Activated CD4-positive, alpha-beta T cell treated with anti-CD3 and anti-CD28 coated beads for 36 hours (primary cell): ENCODE results near the gene PGLYRP1. TPM values are rescaled to one million over a fixed set of nuclear protein-coding genes. Genes with fewer than 3 reads are reported as not detected.

Experiments
- ATAC-seq: fragments of 200-7000 bp; cut with Tn5 transposase; one replicate; pipeline ENCODE4 v1.10.0; 2021; ENCODE audit warnings: mild to moderate bottlenecking, moderate library complexity
- CTCF ChIA-PET: fragments of 350-600 bp; sonication (Branson Sonifier 250); formaldehyde crosslinking; loops from one replicate; lab custom pipeline; 2021; ENCODE audit warnings: antibody characterized with exemption; lab: Charles Lee
- POLR2A ChIA-PET: fragments of 350-600 bp; sonication (Branson Sonifier 250); formaldehyde crosslinking; loops from one replicate; lab custom pipeline; 2021; ENCODE audit warnings: antibody characterized with exemption, inconsistent platforms; lab: Charles Lee
- DNase-seq: peaks from one replicate; pipeline ENCODE4 v3.0.0-alpha.2; 2020
- H3K27ac Mint-ChIP-seq: one replicate; pipeline ENCODE4 v1.8.0; 2021; ENCODE audit warnings: mixed read lengths
- H3K27me3 Mint-ChIP-seq: one replicate; pipeline ENCODE4 v1.8.0; 2021; ENCODE audit warnings: mixed read lengths
- H3K36me3 Mint-ChIP-seq: one replicate; pipeline ENCODE4 v1.8.0; 2021; ENCODE audit warnings: low read depth, mixed read lengths
- H3K4me1 Mint-ChIP-seq: one replicate; pipeline ENCODE4 v1.8.0; 2021; ENCODE audit warnings: mixed read lengths
- H3K4me3 Mint-ChIP-seq: one replicate; pipeline ENCODE4 v1.8.0; 2021; ENCODE audit warnings: mild to moderate bottlenecking, moderate library complexity, mixed read lengths
- H3K9me3 Mint-ChIP-seq: one replicate; pipeline ENCODE4 v1.8.0; 2021; ENCODE audit warnings: low read depth, mixed read lengths
- intact Hi-C, 2 experiments: fragments of 100-400 bp; cut with DNase I in 1 of 2; cut with micrococcal nuclease in 1 of 2; formaldehyde crosslinking; loops; one replicate each; pipeline versions ENCODE4 v1.14.2 to v1.15.1; 2022 to 2024; cut with DNase I, micrococcal nuclease
- total RNA-seq, 2 experiments: library from RNA; stranded (reverse); gene quantifications; one replicate each; pipeline ENCODE4 v1.2.3, GENCODE V29; 2021

Gene PGLYRP1
- total RNA-seq, 2 experiments from 2014 or later = not detected

DNA sequence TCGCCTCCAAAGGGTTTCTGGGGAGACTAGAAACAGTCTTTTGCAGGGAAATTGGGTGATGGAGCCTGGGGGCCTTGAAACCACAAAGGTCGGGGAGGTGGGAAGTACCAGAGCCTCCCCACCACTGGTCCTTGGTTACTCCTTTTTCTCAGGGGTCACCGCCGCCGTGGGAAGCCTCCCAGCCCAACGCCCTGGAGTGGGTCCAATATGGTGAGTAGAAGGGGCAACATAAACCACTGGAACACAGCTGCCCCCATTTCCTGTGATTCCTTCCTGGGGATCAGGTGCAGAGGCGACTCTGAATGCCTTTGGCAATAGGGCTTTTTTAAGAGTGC, 5.8 kb downstream of the PGLYRP1 start:
- H3K27me3 Mint-ChIP-seq = peaks cover 16% of the 10 kb centered on the region
- DNase-seq = no peak
- H3K9me3 Mint-ChIP-seq = no peaks in the 10 kb centered on the region
- POLR2A ChIA-PET = interaction anchor here (0.5 kb wide), 1 partner anchor 131 kb away, joined by 3 read pairs; the partner anchor contains the start of gene IGFL2
- H3K4me3 Mint-ChIP-seq = peak overlapping the region; percentile 36
- CTCF ChIA-PET = interaction anchor here (0.6 to 2.4 kb wide), 18 partner anchors 8 to 229 kb away, joined by 3 to 10 read pairs (median 4); partner anchors contain the start of genes CCDC61 and IRF2BP1
- peaks cover 9% of the 10 kb centered on the region for H3K36me3 Mint-ChIP-seq
- intact Hi-C loops = loop anchor here (2.0 to 10.0 kb wide), 2 partner anchors 200 to 202 kb away; partner anchors contain the start of gene RSPH6A (in 1 of the 2)
- H3K27ac Mint-ChIP-seq = no peak overlapping the region
- H3K4me1 Mint-ChIP-seq = peaks cover 16% of the 10 kb centered on the region
- no peak for ATAC-seq

DNA sequence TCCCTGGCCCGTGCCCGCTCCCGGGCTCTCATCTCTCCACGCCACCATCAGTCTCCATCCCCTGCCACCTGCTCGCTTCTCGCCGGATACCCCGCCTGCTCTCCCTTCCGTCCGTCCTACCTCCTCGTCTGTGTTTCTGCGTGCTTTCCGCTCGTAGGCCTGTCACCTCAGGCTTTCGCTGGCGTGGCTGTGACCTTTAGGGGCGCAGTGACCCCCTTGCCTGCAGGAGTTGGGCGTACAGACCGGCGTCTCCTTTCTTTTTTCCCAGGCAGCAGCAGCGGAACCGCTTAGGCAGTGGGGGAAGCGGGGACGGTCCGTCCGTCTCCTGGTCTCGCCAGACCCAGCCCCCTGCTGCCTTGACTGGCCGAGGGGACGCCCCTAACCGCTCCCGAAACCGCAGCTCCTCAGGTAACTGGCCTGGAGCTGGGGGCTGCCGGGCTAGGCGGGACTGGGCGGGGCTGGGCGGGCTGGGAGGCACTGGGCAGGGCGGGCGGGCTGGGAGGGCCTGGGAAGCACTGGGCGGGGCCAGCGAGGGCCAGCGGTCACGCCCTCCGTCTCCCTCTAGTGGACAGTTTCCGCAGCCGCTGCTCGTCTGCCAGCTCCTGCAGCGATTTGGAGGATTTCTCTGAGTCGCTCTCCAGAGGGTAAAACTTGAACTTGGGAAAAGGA, 6.3 kb downstream of the PGLYRP1 start:
- DNase-seq (peak; percentile 90), ATAC-seq (peak; percentile 73)
- CTCF ChIA-PET = interaction anchor here (0.6 to 2.4 kb wide), 18 partner anchors 8 to 228 kb away, joined by 3 to 10 read pairs (median 4); partner anchors contain the start of genes CCDC61 and IRF2BP1
- Mint-ChIP-seq H3K27ac (no peak overlapping the region), H3K36me3 (peaks cover 9% of the 10 kb centered on the region), H3K4me3 (peak overlapping the region; percentile 66), H3K9me3 (no peaks in the 10 kb centered on the region), H3K4me1 (peaks cover 16% of the 10 kb centered on the region), H3K27me3 (peaks cover 14% of the 10 kb centered on the region)
- intact Hi-C loops = loop anchor here (1.0 to 10.0 kb wide), 9 partner anchors 15 to 247 kb away; partner anchors contain the start of genes CCDC61 (in 1 of the 2), DMWD (in 1 of the 2), MYPOP (in 1 of the 2) and RSPH6A (in 1 of the 2)
- POLR2A ChIA-PET = interaction anchor here (0.5 kb wide), 1 partner anchor 131 kb away, joined by 3 read pairs; the partner anchor contains the start of gene IGFL2

DNA sequence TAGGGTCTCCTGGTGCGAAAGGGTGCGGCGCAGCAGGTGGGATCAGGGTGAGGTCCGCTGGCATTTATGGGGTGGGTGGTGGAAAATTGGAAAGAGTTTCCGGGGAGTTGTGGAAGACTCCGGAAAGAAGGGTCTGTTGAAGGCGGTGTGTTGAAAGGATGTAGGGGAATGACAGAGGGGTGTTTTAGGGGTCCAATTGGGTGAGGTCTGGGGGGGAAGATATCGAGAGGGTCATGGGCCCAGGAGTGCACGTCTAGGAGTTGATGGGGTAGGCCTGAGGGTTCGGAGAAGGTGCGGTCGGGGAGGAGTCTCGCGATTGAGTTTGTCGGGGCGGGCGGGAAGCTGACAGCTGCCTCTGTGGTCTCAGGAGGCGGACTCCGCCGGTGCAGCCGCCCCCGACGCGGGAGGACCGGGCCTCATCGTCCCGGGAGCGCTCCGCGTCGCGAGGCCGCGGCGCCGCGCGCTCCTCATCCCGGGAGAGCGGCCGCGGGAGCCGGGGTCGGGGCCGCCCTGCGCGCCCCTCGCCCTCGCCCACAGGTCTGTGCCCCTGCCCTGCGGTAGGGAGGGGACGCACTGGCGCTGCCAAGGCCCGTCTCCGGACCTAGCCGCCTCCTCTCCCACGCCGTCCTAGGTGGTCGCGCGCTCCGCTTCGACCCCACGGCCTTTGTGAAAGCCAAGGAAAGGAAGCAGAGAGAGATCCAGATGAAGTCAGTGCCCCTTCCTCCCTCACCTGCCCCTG, 7.0 kb downstream of the PGLYRP1 start:
- peaks cover 16% of the 10 kb centered on the region for H3K4me1 Mint-ChIP-seq
- H3K27me3 Mint-ChIP-seq = peaks cover 14% of the 10 kb centered on the region
- H3K27ac Mint-ChIP-seq = no peak overlapping the region
- ATAC-seq (peak; percentile 37), DNase-seq (peak; percentile 68)
- ChIA-PET CTCF (interaction anchor here (0.6 to 2.4 kb wide), 9 partner anchors 13 to 1797 kb away, joined by 3 to 10 read pairs (median 4); partner anchors contain the start of genes CCDC61 and IRF2BP1), POLR2A (interaction anchor here (0.9 kb wide), 1 partner anchor 13 kb away, joined by 4 read pairs; no protein-coding TSS in a partner anchor)
- intact Hi-C loops = loop anchor here (1.0 to 10.0 kb wide), 9 partner anchors 15 to 247 kb away; partner anchors contain the start of genes CCDC61 (in 1 of the 2), DMWD (in 1 of the 2), MYPOP (in 1 of the 2) and RSPH6A (in 1 of the 2)
- peak overlapping the region; percentile 66 for H3K4me3 Mint-ChIP-seq
- H3K9me3 Mint-ChIP-seq = no peaks in the 10 kb centered on the region
- peaks cover 9% of the 10 kb centered on the region for H3K36me3 Mint-ChIP-seq

DNA sequence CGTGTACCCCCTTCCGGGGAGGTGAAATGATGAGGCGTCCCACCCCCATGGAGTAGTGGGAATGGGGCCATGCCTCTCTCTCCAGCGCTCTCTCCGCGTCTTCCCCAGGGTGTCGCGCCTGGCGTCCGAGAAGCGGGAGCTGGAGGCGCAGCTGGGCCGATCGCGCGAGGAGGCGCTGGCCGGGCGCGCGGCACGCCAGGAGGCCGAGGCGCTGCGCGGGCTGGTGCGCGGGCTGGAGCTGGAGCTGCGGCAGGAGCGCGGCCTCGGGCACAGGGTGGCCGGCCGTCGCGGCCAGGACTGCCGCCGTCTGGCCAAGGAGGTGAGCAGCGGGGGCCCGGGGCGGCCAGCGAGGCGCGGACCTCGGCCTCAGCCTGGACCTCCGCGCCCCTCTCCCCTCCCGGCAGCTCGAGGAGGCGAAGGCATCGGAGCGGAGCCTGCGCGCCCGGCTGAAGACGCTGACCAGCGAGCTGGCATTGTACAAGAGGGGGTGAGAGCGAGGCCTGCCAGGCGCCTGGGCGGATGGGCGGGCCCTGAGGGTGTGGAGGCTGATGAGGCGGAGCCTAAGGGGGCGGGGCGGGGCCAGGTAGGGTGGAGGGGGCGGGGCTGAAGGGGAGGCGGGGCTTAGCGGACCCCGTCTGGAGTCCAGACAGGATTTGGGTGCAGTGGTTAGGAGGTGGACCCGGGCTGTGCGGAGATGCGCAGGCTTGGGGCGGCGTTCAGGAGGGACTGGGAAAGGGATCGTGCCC, 7.7 kb downstream of the PGLYRP1 start:
- H3K27ac Mint-ChIP-seq = no peak overlapping the region
- ChIA-PET POLR2A (interaction anchor here (0.9 kb wide), 1 partner anchor 14 kb away, joined by 4 read pairs; no protein-coding TSS in a partner anchor), CTCF (interaction anchor here (0.6 to 0.7 kb wide), 2 partner anchors 11 to 1798 kb away, joined by 3 to 4 read pairs; no protein-coding TSS in a partner anchor)
- intact Hi-C loops = loop anchor here in 1 of 2 experiments (10.0 kb wide), 1 partner anchor 200 kb away; the partner anchor contains the start of gene RSPH6A
- peak overlapping the region; percentile 58 for H3K4me3 Mint-ChIP-seq
- peaks cover 12% of the 10 kb centered on the region for H3K36me3 Mint-ChIP-seq
- peak; percentile 73 for ATAC-seq
- peak; percentile 86 for DNase-seq
- H3K9me3 Mint-ChIP-seq = no peaks in the 10 kb centered on the region
- peaks cover 14% of the 10 kb centered on the region for H3K27me3 Mint-ChIP-seq
- H3K4me1 Mint-ChIP-seq = peaks cover 16% of the 10 kb centered on the region

DNA sequence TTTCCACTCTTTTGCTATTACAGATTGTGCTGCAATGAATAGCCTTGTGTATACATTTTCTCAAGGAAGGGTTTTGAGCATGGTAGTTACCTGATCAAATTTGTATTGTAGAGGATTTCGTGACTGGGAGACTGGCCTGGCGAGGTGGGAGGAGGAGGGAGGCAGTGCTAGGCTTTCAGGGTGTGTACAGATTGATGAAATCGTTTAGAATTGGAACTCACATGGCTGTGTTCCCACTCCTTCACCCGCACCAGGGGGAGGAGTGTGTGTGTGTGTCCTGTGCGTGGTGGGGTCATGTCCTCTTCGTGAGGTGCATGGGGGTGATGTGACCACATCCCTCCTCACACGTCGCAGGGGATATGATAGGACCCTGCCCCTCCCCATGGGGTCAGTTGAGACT, 8.3 kb downstream of the PGLYRP1 start:
- POLR2A ChIA-PET = no interaction called here
- DNase-seq (no peak), ATAC-seq (no peak)
- peaks cover 16% of the 10 kb centered on the region for H3K4me1 Mint-ChIP-seq
- no peak overlapping the region for H3K27ac Mint-ChIP-seq
- CTCF ChIA-PET = interaction anchor here (0.7 kb wide), 1 partner anchor 12 kb away, joined by 4 read pairs; no protein-coding TSS in a partner anchor
- intact Hi-C loops = loop anchor here in 1 of 2 experiments (10.0 kb wide), 1 partner anchor 200 kb away; the partner anchor contains the start of gene RSPH6A
- peaks cover 16% of the 10 kb centered on the region for H3K36me3 Mint-ChIP-seq
- peaks cover 14% of the 10 kb centered on the region for H3K27me3 Mint-ChIP-seq
- no peaks in the 10 kb centered on the region for H3K9me3 Mint-ChIP-seq
- H3K4me3 Mint-ChIP-seq = no peak overlapping the region

DNA sequence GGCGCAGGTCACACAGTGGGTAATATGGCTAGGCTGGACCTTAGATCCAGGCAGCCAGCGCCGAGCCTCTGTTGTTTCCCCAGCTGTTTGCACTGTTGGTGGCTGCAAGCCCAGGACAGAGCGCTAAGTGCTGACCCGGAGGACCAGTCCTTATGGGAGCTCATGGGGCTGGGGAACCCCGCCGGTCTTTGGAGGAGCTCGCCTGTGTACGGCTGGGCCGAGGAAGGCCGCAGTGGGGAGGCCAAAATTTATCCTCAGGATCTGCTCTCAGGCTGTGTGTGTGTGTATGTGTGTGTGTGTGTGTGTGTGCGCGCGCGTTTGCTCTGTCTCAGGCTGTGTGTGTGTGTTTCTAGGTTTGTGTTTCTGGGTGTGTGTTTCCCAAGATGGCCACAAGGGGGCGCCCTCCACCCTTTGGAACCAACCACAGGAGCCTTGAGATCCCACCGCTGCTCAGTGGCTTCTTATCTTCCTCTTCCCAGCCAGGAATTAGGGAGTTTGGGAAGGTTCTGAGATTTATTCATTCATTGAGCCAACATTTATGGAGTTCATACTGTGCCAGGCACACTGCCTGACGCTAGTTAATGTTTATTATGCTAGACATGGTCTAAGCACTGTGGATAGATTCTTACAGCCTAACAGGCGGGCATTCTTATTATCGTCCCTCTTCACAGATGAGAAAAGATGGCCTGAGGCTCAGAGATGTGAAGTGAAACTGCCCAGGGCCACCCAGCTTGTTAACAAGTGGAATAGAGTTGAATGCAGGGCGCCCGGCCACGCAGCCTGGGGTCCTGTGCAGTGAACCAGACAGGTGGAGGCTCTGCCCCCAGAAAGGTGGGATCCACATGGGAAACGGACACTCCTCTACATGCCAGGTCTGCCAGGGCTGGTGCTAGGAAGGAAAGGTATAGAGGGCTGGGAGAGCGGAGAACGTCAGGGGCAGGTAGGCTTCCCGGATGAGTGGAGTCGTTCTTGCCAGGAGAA, 13.0 kb downstream of the PGLYRP1 start:
- intact Hi-C loops = loop anchor here (2.0 to 10.0 kb wide), 2 partner anchors 193 to 195 kb away; partner anchors contain the start of gene RSPH6A (in 1 of the 2)
- POLR2A ChIA-PET = no interaction called here
- Mint-ChIP-seq H3K27ac (no peak overlapping the region), H3K4me1 (peaks cover 5% of the 10 kb centered on the region), H3K36me3 (peaks cover 19% of the 10 kb centered on the region), H3K9me3 (no peaks in the 10 kb centered on the region), H3K4me3 (no peak overlapping the region), H3K27me3 (peaks cover 6% of the 10 kb centered on the region)
- ATAC-seq (peak; percentile 88), DNase-seq (peak; percentile 80)
- CTCF ChIA-PET = interaction anchor here (0.6 to 2.0 kb wide), 12 partner anchors 8 to 255 kb away, joined by 3 to 8 read pairs (median 4); partner anchors contain the start of gene CCDC61

DNA sequence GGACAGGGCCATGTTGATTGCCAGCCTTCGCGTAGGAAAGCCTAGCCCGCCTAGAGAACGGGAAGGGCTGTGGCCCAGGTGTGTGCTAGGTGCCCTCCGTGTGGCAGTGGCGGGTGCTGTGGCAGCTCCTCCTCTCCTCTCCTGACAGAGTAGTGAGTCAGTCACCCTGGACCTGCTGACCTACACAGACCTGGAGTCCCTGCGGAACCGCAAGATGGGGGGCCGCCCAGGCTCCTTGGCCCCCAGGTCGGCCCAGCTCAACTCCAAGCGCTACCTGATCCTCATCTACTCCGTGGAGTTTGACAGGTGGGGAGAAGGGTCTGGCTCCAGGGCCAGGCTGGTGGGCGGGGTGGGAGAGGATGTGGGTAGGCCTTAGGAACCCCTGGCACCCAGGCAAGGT, 16.4 kb downstream of the PGLYRP1 start:
- DNase-seq (no peak), ATAC-seq (no peak)
- POLR2A ChIA-PET = no interaction called here
- no peaks in the 10 kb centered on the region for H3K4me1 Mint-ChIP-seq
- intact Hi-C loops = no loop called here
- no peak overlapping the region for H3K27ac Mint-ChIP-seq
- H3K4me3 Mint-ChIP-seq = no peak overlapping the region
- peaks cover 20% of the 10 kb centered on the region for H3K36me3 Mint-ChIP-seq
- CTCF ChIA-PET = interaction anchor here (0.7 to 0.9 kb wide), 2 partner anchors 11 to 129 kb away, joined by 3 read pairs; partner anchors contain the start of gene CCDC61
- no peaks in the 10 kb centered on the region for H3K9me3 Mint-ChIP-seq
- H3K27me3 Mint-ChIP-seq = no peaks in the 10 kb centered on the region

DNA sequence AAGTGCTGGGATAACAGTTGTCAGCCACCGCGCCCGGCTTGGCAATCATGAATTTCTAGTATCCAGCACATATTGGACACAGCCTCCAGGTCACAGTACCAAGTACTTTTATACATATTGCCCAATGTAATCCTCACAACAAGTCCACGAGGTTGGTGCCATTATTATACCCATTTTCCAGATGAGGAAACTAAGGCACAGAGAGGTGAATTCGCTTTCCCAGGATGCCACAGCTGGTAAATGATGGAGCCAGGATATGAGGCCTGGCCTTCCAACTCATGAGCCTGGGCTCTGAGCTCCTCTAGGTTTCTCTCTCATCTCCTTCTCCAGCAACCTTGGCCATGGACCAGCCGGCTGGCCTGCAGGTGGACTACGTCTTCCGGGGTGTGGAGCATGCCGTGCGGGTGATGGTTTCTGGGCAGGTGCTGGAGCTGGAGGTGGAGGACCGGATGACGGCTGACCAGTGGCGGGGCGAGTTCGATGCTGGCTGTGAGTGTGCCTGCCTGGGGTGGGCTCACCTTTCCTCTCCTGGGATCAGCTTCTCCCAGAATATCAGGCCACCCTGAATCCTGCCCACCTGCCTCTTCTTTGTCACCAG, 20.1 kb downstream of the PGLYRP1 start:
- H3K4me1 Mint-ChIP-seq = peaks cover 23% of the 10 kb centered on the region
- DNase-seq (no peak), ATAC-seq (no peak)
- intact Hi-C loops = no loop called here
- H3K9me3 Mint-ChIP-seq = no peaks in the 10 kb centered on the region
- H3K27ac Mint-ChIP-seq = no peak overlapping the region
- no peak overlapping the region for H3K4me3 Mint-ChIP-seq
- H3K36me3 Mint-ChIP-seq = peaks cover 11% of the 10 kb centered on the region
- H3K27me3 Mint-ChIP-seq = peaks cover 5% of the 10 kb centered on the region
- ChIA-PET POLR2A (no interaction called here), CTCF (interaction anchor here (0.6 to 1.4 kb wide), 3 partner anchors 8 to 185 kb away, joined by 3 read pairs; no protein-coding TSS in a partner anchor)

DNA sequence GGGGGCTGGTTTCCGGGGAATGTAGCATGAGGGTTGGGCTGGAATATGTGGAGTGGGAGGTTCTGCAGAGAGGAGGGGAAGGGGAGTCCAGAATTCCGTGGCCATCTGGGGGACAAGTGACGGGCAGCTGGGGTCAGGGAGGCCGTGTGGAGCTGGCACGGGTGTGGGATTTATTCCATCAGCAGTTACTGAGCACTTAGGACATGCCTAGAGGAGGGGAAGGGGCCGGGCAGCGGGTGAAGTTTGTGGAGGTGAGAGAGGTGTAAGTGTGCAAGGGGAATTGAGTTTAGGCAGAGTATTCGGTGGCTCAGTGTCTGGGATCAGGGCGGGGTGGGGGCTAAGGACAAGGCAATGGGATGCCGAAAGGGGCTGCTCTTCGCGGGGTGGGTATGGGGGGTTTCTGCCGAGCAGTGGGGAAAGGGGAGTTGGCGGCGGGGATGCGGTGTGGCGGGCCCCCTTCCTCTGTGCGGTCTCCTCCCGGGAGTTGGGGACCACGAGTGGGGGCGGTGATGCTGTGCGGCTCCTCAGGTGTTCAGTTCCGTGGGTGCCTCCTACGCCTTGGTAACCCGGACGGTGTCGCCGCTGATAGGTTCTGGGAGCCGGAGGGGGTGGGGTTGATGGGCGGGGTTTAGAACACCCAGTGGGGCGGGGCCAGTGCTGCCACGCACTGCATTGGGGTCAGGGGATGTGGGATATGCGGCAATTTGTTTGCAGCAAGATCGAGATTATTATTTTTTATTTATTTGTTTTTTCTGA, 22.2 kb downstream of the PGLYRP1 start:
- ChIA-PET POLR2A (no interaction called here), CTCF (no interaction called here)
- peaks cover 31% of the 10 kb centered on the region for H3K4me1 Mint-ChIP-seq
- no peaks in the 10 kb centered on the region for H3K9me3 Mint-ChIP-seq
- H3K27me3 Mint-ChIP-seq = peaks cover 5% of the 10 kb centered on the region
- peaks cover 20% of the 10 kb centered on the region for H3K36me3 Mint-ChIP-seq
- H3K4me3 Mint-ChIP-seq = peak overlapping the region; percentile 56
- intact Hi-C loops = loop anchor here in 1 of 2 experiments (1.0 kb wide), 1 partner anchor 16 kb away; no protein-coding TSS in a partner anchor
- peak; percentile 92 for ATAC-seq
- no peak overlapping the region for H3K27ac Mint-ChIP-seq
- peak; percentile 84 for DNase-seq
